GM21529 (cell line): ENCODE measurements around the gene TKT.
A peak's percentile ranks its signal among the peaks of the same experiment; 100 is the strongest.

ENCODE experiments used
- ATAC-seq: cut with Tn5 transposase; IDR thresholded peaks from one replicate; pipeline ENCODE4 v1.9.1; 2021; ENCODE audit not compliant: unreplicated experiment

Gene TKT

DNA sequence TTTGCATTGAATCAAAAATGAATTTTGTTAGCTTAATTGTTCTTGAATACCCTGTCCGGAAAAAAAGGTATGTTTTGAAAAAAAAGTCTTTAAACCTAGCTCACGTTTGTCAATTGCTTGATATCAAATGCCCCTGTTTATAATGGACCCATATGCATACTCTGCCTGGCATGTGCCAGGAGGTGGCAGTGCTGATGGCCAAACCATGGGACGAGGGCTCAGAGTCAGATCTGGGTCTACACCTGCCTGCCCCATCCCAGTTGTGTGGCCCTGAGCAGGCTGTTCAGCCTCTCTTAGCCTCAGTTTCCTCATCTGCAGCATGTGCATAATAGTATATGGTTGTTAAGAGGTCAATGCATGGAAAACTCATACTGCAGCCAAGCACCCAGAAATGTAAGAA, 56.0 kb downstream of the TKT start:
- no peak for ATAC-seq

GRCh38 chr3:53198996-53199395, 56.8 kb downstream of the TKT start:
- ATAC-seq, result no peak

GRCh38 chr3:53198256-53198977, 57.4 kb downstream of the TKT start:
- ATAC-seq, result no peak

DNA sequence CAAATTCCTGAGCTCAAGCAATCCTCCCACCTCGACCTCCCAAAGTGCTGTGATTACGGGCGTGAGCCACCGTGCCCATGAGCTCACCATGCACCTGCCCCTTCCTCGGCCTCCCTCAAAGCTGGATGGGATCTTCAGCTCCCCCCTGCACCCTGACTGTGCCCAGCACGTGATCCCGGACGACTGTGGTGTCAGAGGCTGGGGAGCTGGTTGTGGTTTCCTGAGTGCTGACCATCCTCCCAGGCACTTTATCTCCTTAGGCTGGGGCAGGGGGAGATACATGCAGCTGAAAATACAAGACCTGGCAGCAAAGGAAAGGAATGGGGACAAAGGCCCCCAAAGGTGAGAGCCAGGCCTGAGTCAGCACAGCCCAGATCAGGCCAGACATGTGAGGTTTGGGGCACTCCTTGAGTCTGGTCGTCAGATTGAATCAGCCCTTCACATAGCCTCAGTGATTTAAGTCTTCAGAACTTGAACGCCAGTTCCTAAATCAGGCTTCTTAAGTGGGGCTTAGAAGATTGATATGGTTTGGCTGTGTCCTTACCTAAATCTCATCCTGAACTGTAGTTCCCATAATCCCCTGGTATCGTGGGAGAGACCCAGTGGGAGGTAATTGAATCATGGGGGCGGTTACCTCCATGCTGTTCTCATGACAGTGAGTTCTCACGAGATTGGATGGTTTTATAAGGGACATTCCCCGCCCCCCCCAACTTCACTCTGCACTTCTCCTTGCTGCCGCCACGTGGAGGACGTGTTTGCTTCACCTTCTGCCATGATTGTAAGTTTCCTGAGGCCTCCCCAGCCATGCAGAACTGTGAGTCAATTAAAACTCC, 59.0 kb downstream of the TKT start:
- peak; percentile 34 for ATAC-seq

- ATAC-seq, result no peak
Observed at GRCh38 chr3:53195602-53196574, 59.9 kb downstream of the TKT start.

- no peak for ATAC-seq
Observed at GRCh38 chr3:53195066-53195450, 60.8 kb downstream of the TKT start.

- no peak for ATAC-seq
Observed at GRCh38 chr3:53194210-53195065, 61.4 kb downstream of the TKT start.

GRCh38 chr3:53193466-53194209, 62.2 kb downstream of the TKT start:
- ATAC-seq, result no peak

- ATAC-seq, result peak; percentile 64
Observed at GRCh38 chr3:53192608-53193007, 63.2 kb downstream of the TKT start.

DNA sequence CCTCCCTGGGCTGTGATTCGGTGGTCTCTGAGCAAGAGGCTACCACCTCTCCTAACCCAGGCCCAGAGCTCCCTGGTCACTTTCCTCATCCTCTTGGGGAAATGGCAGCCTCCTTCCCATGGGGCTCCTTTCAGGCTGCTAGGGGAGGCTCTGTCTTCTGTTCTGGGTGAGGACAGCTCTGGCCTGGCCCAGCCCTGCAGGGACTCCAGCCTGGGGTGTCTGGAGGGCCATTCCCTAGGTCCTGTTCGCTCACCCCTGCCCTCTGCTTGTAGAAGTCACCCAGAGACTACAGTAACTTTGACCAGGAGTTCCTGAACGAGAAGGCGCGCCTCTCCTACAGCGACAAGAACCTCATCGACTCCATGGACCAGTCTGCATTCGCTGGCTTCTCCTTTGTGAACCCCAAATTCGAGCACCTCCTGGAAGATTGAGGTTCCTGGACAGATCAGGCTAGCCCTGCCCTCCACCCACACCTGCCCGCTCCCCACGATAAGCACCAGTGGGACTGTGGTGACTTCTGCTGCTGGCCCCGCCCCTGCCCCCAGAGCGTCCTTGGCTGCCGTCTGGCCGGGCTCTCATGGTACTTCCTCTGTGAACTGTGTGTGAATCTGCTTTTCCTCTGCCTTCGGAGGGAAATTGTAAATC, 63.9 kb downstream of the TKT start:
- ATAC-seq, result no peak

DNA sequence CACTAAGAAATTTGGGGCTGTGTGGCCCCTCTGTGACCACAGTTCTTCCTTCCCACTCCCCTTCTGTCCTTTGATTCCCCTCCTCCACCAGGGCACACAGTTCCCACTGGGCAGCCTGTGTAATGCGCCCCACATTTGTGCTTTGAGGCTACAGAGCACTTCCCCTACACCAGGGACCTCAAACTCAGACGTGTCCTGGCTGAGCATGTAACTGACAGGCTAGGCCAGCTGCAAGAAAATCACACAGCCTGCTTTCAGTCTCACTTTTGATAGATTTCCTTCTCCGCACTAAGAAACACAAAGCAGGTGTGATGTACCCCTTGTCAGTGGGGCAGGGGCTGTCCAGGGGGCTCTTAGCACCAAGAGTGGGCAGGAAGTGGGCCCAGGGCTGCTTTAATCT, 65.2 kb downstream of the TKT start:
- peak; percentile 52 for ATAC-seq

GRCh38 chr3:53189276-53189675, 66.5 kb downstream of the TKT start:
- no peak for ATAC-seq

- no peak for ATAC-seq
Observed at GRCh38 chr3:53188720-53189119, 67.1 kb downstream of the TKT start.

GRCh38 chr3:53188136-53188685, 67.6 kb downstream of the TKT start:
- ATAC-seq, result no peak

DNA sequence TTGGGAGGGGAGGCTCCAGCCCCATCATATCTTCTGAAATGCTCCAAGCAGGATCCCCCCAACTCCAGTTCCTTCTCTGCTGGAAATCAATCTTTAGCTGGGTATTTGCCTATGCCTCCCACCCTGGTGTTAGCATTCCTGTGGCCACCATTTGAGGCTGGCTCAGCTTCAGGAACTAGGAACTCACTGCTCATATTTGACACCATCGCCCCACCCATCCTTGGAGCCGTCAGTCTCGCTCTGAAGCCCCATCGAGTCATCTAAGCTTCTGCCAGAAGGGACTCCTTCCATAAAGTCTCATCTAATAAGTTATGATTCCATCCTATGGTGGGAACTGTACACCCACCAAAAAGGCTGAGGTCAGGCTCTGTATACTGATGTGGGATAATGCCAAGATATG, 68.4 kb downstream of the TKT start:
- ATAC-seq, result no peak

GRCh38 chr3:53186726-53187125, 69.1 kb downstream of the TKT start:
- no peak for ATAC-seq

- ATAC-seq, result no peak
Observed at GRCh38 chr3:53185761-53186465, 69.9 kb downstream of the TKT start.

DNA sequence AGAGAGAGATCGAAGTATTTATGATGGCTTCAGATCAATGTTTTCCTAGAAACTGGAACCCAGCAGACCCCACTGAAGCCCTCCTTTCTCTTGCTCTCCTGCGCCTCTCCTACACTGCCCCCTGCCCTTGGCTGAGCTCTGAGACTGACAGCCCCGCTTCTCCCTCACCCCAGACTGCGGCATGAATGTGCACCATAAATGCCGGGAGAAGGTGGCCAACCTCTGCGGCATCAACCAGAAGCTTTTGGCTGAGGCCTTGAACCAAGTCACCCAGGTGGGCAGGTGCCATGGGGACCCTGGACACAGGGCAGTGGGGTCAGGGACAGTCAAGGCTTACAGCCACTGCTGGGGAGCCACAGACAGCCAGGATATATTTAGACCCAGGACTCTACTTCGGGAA, 71.1 kb downstream of the TKT start:
- ATAC-seq, result no peak
